DOHH2 (cell line): ENCODE measurements around the gene SURF2.
A peak's percentile ranks its signal among the peaks of the same experiment; 100 is the strongest.

ENCODE experiments used
- H3F3A ChIP-seq: fragments of 200-600 bp; sonication (generic), shearing (Covaris generic); 2 replicates; pipeline ENCODE4 v1.6.0; 2016; ENCODE audit warnings: antibody characterized with exemption, mild to moderate bottlenecking; ENCODE audit not compliant: control insufficient read depth, insufficient read depth
- H3K27ac ChIP-seq: fragments of 200-600 bp; sonication (generic); 2 replicates; pipeline ENCODE4 v1.5.1; 2014; ENCODE audit warnings: low read depth, mild to moderate bottlenecking, low read length, moderate library complexity
- H3K27me3 ChIP-seq: fragments of 200-600 bp; sonication (generic); 2 replicates; pipeline ENCODE4 v1.6.1; 2014; ENCODE audit warnings: mild to moderate bottlenecking, low read length, mixed read lengths; ENCODE audit not compliant: control insufficient read depth
- H3K36me3 ChIP-seq: fragments of 200-600 bp; sonication (generic); 2 replicates; pipeline ENCODE4 v1.6.1; 2014; ENCODE audit warnings: mild to moderate bottlenecking, low read length, moderate library complexity, mixed read lengths; ENCODE audit not compliant: control insufficient read depth
- H3K4me1 ChIP-seq: fragments of 200-600 bp; sonication (generic); 2 replicates; pipeline ENCODE4 v1.6.1; 2014; ENCODE audit warnings: mild to moderate bottlenecking, low read length, mixed read lengths; ENCODE audit not compliant: control insufficient read depth
- H3K4me2 ChIP-seq: fragments of 200-600 bp; sonication (generic); 2 replicates; pipeline ENCODE4 v1.6.0; 2014; ENCODE audit warnings: mild to moderate bottlenecking, low read length, moderate library complexity
- H3K4me3 ChIP-seq: fragments of 200-600 bp; sonication (generic); 2 replicates; pipeline ENCODE4 v1.5.1; 2014; ENCODE audit warnings: mild to moderate bottlenecking, low read length, mixed read lengths
- H3K79me2 ChIP-seq: fragments of 200-600 bp; sonication (generic); 2 replicates; pipeline ENCODE4 v1.6.1; 2014; ENCODE audit warnings: mild to moderate bottlenecking, low read length, mixed read lengths; ENCODE audit not compliant: control insufficient read depth
- H3K9me2 ChIP-seq: fragments of 200-600 bp; sonication (generic); replicated peaks from 2 replicates; pipeline ENCODE4 v1.6.1; 2014; ENCODE audit warnings: mild to moderate bottlenecking, low read length, mixed read lengths; ENCODE audit not compliant: control insufficient read depth
- H3K9me3 ChIP-seq: fragments of 200-600 bp; sonication (generic); 2 replicates; pipeline ENCODE4 v1.6.1; 2014; ENCODE audit warnings: antibody characterized with exemption, low read length, mixed read lengths; ENCODE audit not compliant: control insufficient read depth, insufficient read depth
- H4K20me1 ChIP-seq: fragments of 200-600 bp; sonication (generic); 2 replicates; pipeline ENCODE4 v1.6.0; 2014; ENCODE audit warnings: low read depth, mild to moderate bottlenecking, antibody characterized with exemption, low read length, moderate library complexity; ENCODE audit not compliant: control insufficient read depth, insufficient read depth
- CTCF ChIP-seq: fragments of 200-600 bp; sonication (generic); IDR thresholded peaks from one replicate; pipeline ENCODE4 v1.5.1; 2014; ENCODE audit warnings: antibody characterized with exemption, mild to moderate bottlenecking, low read depth, low read length; ENCODE audit not compliant: poor library complexity, severe bottlenecking
- EZH2phosphoT487 ChIP-seq: fragments of 200-600 bp; sonication (generic); IDR thresholded peaks from 2 replicates; pipeline ENCODE4 v1.6.1; 2017; ENCODE audit warnings: borderline replicate concordance, mild to moderate bottlenecking, antibody characterized with exemption, low read length, moderate library complexity, mixed read lengths

The SURF2 gene

GRCh38 chr9:133369422-133369821, 13.1 kb downstream of the SURF2 start:
- Histone ChIP-seq H3K9me3 (no peaks in the 10 kb centered on the region), H3K4me3 (no peak overlapping the region), H3K4me1 (peaks cover 44% of the 10 kb centered on the region), H3K36me3 (peaks cover 90% of the 10 kb centered on the region), H3K27me3 (no peaks in the 10 kb centered on the region), H3K27ac (no peak overlapping the region), H4K20me1 (peaks cover 32% of the 10 kb centered on the region), H3F3A (peaks cover 5% of the 10 kb centered on the region; the same call in 1 of the 2 replicates), H3K4me2 (no peak overlapping the region), H3K79me2 (peaks cover 84% of the 10 kb centered on the region), H3K9me2 (no peaks in the 10 kb centered on the region)
- no peak for TF ChIP-seq EZH2phosphoT487
- TF ChIP-seq CTCF: no peak

DNA sequence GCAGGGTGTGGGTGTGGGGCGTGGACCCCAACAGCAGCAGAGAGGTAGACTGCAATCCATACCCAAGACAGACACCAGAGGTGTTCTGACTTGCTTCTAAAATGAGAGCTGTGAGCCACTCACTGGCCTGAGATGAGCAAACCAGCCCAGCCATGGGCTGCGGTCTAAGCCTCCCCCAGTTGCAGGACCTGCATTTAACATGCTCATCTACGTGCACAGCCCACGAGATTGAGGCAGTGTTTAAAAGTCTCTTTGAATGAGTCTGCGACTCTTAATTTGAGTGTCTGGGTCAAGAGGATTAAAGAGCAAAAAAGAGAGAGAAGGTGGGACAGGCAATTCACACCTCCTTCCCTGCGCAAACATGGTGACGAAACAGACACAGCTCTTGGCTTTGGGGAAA, 13.6 kb downstream of the SURF2 start:
- Histone ChIP-seq H3K4me3 (no peak overlapping the region; the same call in 1 of the 2 replicates), H3K4me2 (peak overlapping the region; percentile 76), H3K9me2 (no peaks in the 10 kb centered on the region), H3F3A (peaks cover 5% of the 10 kb centered on the region; the same call in 1 of the 2 replicates), H3K27ac (peak overlapping the region; percentile 71; the same call in 1 of the 2 replicates), H3K9me3 (no peaks in the 10 kb centered on the region), H3K79me2 (peaks cover 89% of the 10 kb centered on the region), H3K27me3 (no peaks in the 10 kb centered on the region), H3K4me1 (peaks cover 47% of the 10 kb centered on the region), H4K20me1 (peaks cover 35% of the 10 kb centered on the region), H3K36me3 (peaks cover 87% of the 10 kb centered on the region)
- TF ChIP-seq EZH2phosphoT487 (no peak), CTCF (no peak)

DNA sequence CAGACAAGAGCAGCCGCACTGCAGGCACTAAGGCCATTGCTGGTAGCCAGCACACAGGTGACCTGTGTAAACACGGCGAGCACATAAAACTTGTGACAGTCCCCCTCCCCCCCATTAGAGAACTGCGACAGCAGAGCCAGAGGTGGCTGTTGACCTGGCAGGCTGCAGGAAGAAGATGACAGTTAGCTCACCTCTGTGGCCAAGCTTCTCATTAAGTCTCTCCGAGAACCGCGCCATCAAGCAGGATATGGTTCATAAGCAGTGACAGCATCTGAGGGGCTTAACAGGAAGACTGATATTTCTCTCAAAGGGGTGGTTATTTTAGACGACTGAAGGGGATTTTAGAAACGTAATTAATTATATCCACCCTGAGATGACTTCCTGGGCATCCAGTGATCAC, 14.3 kb downstream of the SURF2 start:
- TF ChIP-seq CTCF: no peak
- no peak for TF ChIP-seq EZH2phosphoT487
- Histone ChIP-seq H3K27ac (peak overlapping the region; percentile 71), H3F3A (peaks cover 5% of the 10 kb centered on the region; the same call in 1 of the 2 replicates), H3K79me2 (peaks cover 96% of the 10 kb centered on the region), H3K9me2 (no peaks in the 10 kb centered on the region), H3K27me3 (no peaks in the 10 kb centered on the region), H3K9me3 (no peaks in the 10 kb centered on the region), H3K4me2 (peak overlapping the region; percentile 76), H3K4me3 (peak overlapping the region; percentile 62), H3K36me3 (peaks cover 83% of the 10 kb centered on the region), H4K20me1 (peaks cover 38% of the 10 kb centered on the region), H3K4me1 (peaks cover 47% of the 10 kb centered on the region)
